Peyer's patch (tissue), 4 donors: ENCODE data around the gene ZNF316.

ENCODE experiments used
- CTCF ChIP-seq, 6 experiments: fragments of 450-650 bp in 4 of 6; fragments of 200-600 bp in 2 of 6; sonication (generic) in 1 of 6; IDR thresholded peaks; one replicate each; pipeline ENCODE4 v1.5.1; 2017 to 2019; ENCODE audit warnings: antibody characterized with exemption in 6 of 6, mild to moderate bottlenecking in 3 of 6, moderate library complexity in 1 of 6
- POLR2A ChIP-seq, 2 donors: fragments of 450-650 bp; IDR thresholded peaks; one replicate each; pipeline ENCODE4 v1.5.1; 2017; ENCODE audit warnings: antibody characterized with exemption in 2 of 2, mild to moderate bottlenecking in 2 of 2, moderate library complexity in 2 of 2

- TF ChIP-seq CTCF (IDR thresholded peaks at IDR 0.05): no peak
- TF ChIP-seq POLR2A (IDR thresholded peaks at IDR 0.05): no peak
Observed at GRCh38 chr7:6616854-6617643, 20.1 kb upstream of the ZNF316 start.
